ENCODE measurements around the gene CUBN.

The CUBN gene

GRCh38 chr10:17129741-17130140 is at the start of gene CUBN:
Gene CUBN, minus strand, starts transcription at chr10:17129811. Its CDS starts 46 bp downstream, at chr10:17129765.
- no peak for DNase-seq

GRCh38 chr10:17179002-17179401 is 49.4 kb upstream of the CUBN start:
- no peak for DNase-seq

GRCh38 chr10:17178006-17178405 is 48.4 kb upstream of the CUBN start:
- DNase-seq = no peak

- DNase-seq = no peak
Observed at GRCh38 chr10:17177014-17177413, 47.4 kb upstream of the CUBN start.

GRCh38 chr10:17176091-17176490 is 46.5 kb upstream of the CUBN start:
- DNase-seq = no peak

- no peak for DNase-seq
Observed at GRCh38 chr10:17175551-17175950, 45.9 kb upstream of the CUBN start.

- DNase-seq = no peak
Observed at GRCh38 chr10:17174626-17175025, 45.0 kb upstream of the CUBN start.

GRCh38 chr10:17171141-17171641 is 41.6 kb upstream of the CUBN start:
- DNase-seq = no peak

GRCh38 chr10:17169803-17170202 is 40.2 kb upstream of the CUBN start:
- no peak for DNase-seq

- DNase-seq = no peak
Observed at GRCh38 chr10:17166699-17167098, 37.1 kb upstream of the CUBN start.

- no peak for DNase-seq
Observed at GRCh38 chr10:17162828-17163227, 33.2 kb upstream of the CUBN start.

- DNase-seq = no peak
Observed at GRCh38 chr10:17161775-17162174, 32.2 kb upstream of the CUBN start.

- DNase-seq = no peak
Observed at GRCh38 chr10:17157024-17157423, 27.4 kb upstream of the CUBN start.

GRCh38 chr10:17155826-17156225 is 26.2 kb upstream of the CUBN start:
- no peak for DNase-seq

- DNase-seq = no peak
Observed at GRCh38 chr10:17154116-17154515, 24.5 kb upstream of the CUBN start.

- no peak for DNase-seq
Observed at GRCh38 chr10:17153321-17153720, 23.7 kb upstream of the CUBN start.

GRCh38 chr10:17151716-17152115 is 22.1 kb upstream of the CUBN start:
- no peak for DNase-seq

- no peak for DNase-seq
Observed at GRCh38 chr10:17147884-17148489, 18.4 kb upstream of the CUBN start.

GRCh38 chr10:17146892-17147291 is 17.3 kb upstream of the CUBN start:
- no peak for DNase-seq

- no peak for DNase-seq
Observed at GRCh38 chr10:17145239-17145638, 15.6 kb upstream of the CUBN start.

GRCh38 chr10:17144757-17145156 is 15.1 kb upstream of the CUBN start:
- DNase-seq = no peak

GRCh38 chr10:17144032-17144431 is 14.4 kb upstream of the CUBN start:
- DNase-seq = no peak

GRCh38 chr10:17143055-17143690 is 13.6 kb upstream of the CUBN start:
- DNase-seq = no peak

GRCh38 chr10:17141504-17142229 is 12.1 kb upstream of the CUBN start:
- DNase-seq = no peak

All from NCI-H446 treated with DMSO at 0.1 percent for 48 hours (cell line).